ENCODE results near the gene ADAM12.
"Not testable (repeated sequence)": the region's sequence is repeated elsewhere in the genome, so short reads cannot be mapped to it uniquely, and the experiment has no call there.

DNA sequence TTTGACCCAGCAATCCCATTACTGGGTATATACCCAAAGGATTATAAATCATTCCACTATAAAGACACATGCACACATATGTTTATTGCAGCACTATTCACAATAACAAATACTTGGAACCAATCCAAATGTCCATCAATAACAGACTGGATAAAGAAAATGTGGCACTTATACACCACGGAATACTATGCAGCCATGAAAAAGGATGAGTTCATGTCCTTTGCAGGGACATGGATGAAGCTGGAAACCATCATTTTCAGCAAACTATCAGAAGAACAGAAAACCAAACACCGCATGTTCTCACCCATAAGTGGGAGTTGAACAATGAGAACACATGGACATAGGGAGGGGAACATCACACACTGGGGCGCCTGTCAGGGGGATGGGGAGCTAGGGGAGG lies 9.1 kb downstream of the ADAM12 start:
- TF ChIP-seq POLR2A, SPI1, POLR2AphosphoS5 (IDR thresholded peaks at IDR 0.05; ENCODE audit: low read depth, low read length): not testable (repeated sequence)

All from GM12891 (cell line).